Measurements from ENCODE around the gene INPP5D.

DNA sequence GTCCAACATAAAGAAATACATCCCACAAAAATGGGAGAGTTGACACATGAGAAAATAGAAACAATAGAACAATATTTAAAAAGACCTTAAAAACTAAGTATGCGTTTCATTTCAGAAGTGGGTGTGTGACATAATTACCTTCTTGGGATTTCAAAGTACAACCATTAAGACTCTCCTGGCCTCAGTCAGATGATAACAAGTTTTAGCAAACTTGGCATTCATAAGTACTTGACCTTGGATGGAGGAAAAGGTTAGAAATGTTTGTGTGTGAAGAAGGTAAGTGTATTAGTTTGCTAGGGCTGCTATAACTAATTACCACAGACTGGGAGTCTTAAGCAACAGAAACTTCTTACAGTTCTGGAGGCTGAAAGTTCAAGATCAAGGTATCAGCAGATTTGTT, 42.2 kb upstream of the INPP5D start:
- no peak for TF ChIP-seq CTCF (IDR thresholded peaks at IDR 0.05; ENCODE audit: extremely low read depth in 1 of 2, insufficient read depth in 1 of 2, low read depth in 1 of 2, low read length in 2 of 2)
- TF ChIP-seq MYC (IDR thresholded peaks at IDR 0.05; ENCODE audit: low read depth, low read length) = no peak
- TF ChIP-seq EZH2 (IDR thresholded peaks at IDR 0.05; ENCODE audit: borderline replicate concordance, low read depth, low read length, severe bottlenecking) = no peak
- no peak for TF ChIP-seq POLR2AphosphoS5 (IDR thresholded peaks at IDR 0.05; ENCODE audit: insufficient read depth, low read depth, low read length)
- no peak for TF ChIP-seq FOS (IDR thresholded peaks at IDR 0.05; ENCODE audit: borderline replicate concordance, insufficient read depth, low read length)
- TF ChIP-seq, protein P1, sequence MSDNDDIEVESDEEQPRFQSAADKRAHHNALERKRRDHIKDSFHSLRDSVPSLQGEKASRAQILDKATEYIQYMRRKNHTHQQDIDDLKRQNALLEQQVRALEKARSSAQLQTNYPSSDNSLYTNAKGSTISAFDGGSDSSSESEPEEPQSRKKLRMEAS (IDR thresholded peaks at IDR 0.05; ENCODE audit: insufficient read depth, insufficient read length) = no peak
- no peak for TF ChIP-seq POLR2A (IDR thresholded peaks at IDR 0.05; ENCODE audit: low read depth, low read length)
- no peak for TF ChIP-seq GATA2 (IDR thresholded peaks at IDR 0.05; ENCODE audit: insufficient read depth, insufficient read length, low read depth, low read length)
- no peak for TF ChIP-seq JUN (IDR thresholded peaks at IDR 0.05; ENCODE audit: borderline replicate concordance, insufficient read depth, insufficient read length, low read depth)

Measured in endothelial cell of umbilical vein (primary cell).